B cell (primary cell): ENCODE data around the gene EXOC3L2.

ENCODE experiments used
- EZH2 ChIP-seq: IDR thresholded peaks from 2 replicates; pipeline ENCODE4 v1.6.1; 2012; ENCODE audit warnings: borderline replicate concordance, low read depth, mild to moderate bottlenecking, moderate library complexity, low read length; ENCODE audit not compliant: insufficient read depth, poor library complexity, severe bottlenecking
- TF ChIP-seq, protein P1 (sequence below): fragments of 200-600 bp; IDR thresholded peaks from one replicate; pipeline ENCODE4 v1.8.0; 2022; ENCODE audit warnings: antibody characterized with exemption, mild to moderate bottlenecking

DNA sequence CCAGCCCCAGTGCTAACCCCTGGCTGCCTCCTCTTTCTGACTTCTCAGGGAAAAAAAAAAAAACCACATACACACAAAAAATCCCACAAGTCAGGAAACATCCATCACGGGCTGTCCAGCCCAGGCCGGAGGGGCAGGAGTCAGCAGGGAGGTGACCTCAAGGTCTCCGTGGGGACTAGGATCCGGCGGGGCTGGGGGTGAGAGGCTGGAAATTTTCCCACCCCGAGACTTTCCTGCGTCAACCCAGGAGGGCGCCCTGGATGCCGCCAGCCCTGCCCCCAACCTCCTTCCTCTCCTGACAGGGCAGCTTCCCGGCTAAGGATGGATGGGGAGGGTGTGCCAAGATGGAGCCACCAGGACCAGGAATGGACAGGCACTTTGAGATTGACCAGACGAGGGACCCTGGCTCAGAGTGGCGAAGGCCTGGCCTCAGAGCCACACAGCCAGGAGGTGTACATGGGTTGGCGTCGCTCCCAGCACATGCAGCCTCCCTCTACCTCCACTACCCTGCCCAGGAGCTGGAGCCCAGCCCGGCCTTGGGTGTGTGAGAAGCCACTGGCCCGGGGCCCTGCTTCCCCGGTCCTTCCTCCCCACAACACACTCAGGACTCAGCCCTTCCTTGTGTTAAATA is 33.3 kb downstream of the EXOC3L2 start:
- TF ChIP-seq, protein P1, sequence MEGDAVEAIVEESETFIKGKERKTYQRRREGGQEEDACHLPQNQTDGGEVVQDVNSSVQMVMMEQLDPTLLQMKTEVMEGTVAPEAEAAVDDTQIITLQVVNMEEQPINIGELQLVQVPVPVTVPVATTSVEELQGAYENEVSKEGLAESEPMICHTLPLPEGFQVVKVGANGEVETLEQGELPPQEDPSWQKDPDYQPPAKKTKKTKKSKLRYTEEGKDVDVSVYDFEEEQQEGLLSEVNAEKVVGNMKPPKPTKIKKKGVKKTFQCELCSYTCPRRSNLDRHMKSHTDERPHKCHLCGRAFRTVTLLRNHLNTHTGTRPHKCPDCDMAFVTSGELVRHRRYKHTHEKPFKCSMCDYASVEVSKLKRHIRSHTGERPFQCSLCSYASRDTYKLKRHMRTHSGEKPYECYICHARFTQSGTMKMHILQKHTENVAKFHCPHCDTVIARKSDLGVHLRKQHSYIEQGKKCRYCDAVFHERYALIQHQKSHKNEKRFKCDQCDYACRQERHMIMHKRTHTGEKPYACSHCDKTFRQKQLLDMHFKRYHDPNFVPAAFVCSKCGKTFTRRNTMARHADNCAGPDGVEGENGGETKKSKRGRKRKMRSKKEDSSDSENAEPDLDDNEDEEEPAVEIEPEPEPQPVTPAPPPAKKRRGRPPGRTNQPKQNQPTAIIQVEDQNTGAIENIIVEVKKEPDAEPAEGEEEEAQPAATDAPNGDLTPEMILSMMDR: no peak
- TF ChIP-seq EZH2: no peak
